HepG2 (cell line): ENCODE data around the gene SLC12A5. TPM values are rescaled to one million over a fixed set of nuclear protein-coding genes. Genes with fewer than 3 reads are reported as not detected.

Experiments used
- ADNP ChIP-seq: sonication (generic); formaldehyde crosslinking; IDR thresholded peaks from 2 replicates; pipeline ENCODE4 v1.4.0; 2020; ENCODE audit warnings: missing genetic modification reagents
- ARNT ChIP-seq: fragments of 450-650 bp; IDR thresholded peaks from 2 replicates; pipeline ENCODE4 v1.6.1; 2017
- FOSL2 ChIP-seq: sonication (generic); formaldehyde crosslinking; IDR thresholded peaks from 2 replicates; pipeline ENCODE4 v1.4.0; 2020; ENCODE audit warnings: missing genetic modification reagents
- FOXM1 ChIP-seq: sonication (generic); formaldehyde crosslinking; IDR thresholded peaks from 2 replicates; pipeline ENCODE4 v1.5.0; 2020; ENCODE audit warnings: missing genetic modification reagents
- HCFC1 ChIP-seq: fragments of 150-350 bp; IDR thresholded peaks from 2 replicates; pipeline ENCODE4 v1.6.1; 2014; ENCODE audit warnings: low read depth, low read length
- KMT2B ChIP-seq: IDR thresholded peaks from 2 replicates; pipeline ENCODE4 v1.6.1; 2016; ENCODE audit warnings: missing genetic modification reagents, missing compliant biosample characterization
- MXD1 ChIP-seq: sonication (generic); formaldehyde crosslinking; IDR thresholded peaks from 2 replicates; pipeline ENCODE4 v1.4.0; 2020; ENCODE audit warnings: mild to moderate bottlenecking, missing genetic modification reagents
- SMYD3 ChIP-seq: sonication (generic); formaldehyde crosslinking; IDR thresholded peaks from 2 replicates; pipeline ENCODE4 v1.8.1; 2023; ENCODE audit warnings: mild to moderate bottlenecking, missing genetic modification reagents
- SP5 ChIP-seq: IDR thresholded peaks from 2 replicates; pipeline ENCODE4 v1.6.1; 2016; ENCODE audit warnings: low read depth, borderline replicate concordance
- TEF ChIP-seq: sonication (generic); formaldehyde crosslinking; IDR thresholded peaks from 2 replicates; pipeline ENCODE4 v1.5.0; 2020; ENCODE audit warnings: missing genetic modification reagents
- THAP7 ChIP-seq: sonication (generic); formaldehyde crosslinking; IDR thresholded peaks from 2 replicates; pipeline ENCODE4 v1.8.1; 2023; ENCODE audit warnings: mild to moderate bottlenecking, missing genetic modification reagents
- ZKSCAN8 ChIP-seq: IDR thresholded peaks from 2 replicates; pipeline ENCODE4 v1.6.1; 2016; ENCODE audit warnings: borderline replicate concordance, missing genetic modification reagents, missing compliant biosample characterization
- ZNF224 ChIP-seq: sonication (generic); formaldehyde crosslinking; IDR thresholded peaks from 2 replicates; pipeline ENCODE4 v1.5.0; 2020; ENCODE audit warnings: mild to moderate bottlenecking, missing genetic modification reagents
- ZNF333 ChIP-seq: sonication (generic); formaldehyde crosslinking; IDR thresholded peaks from 2 replicates; pipeline ENCODE4 v1.4.0; 2020; ENCODE audit warnings: mild to moderate bottlenecking, missing genetic modification reagents, borderline replicate concordance
- ZNF337 ChIP-seq: sonication (generic); formaldehyde crosslinking; IDR thresholded peaks from 2 replicates; pipeline ENCODE4 v1.5.1; 2020; ENCODE audit warnings: missing genetic modification reagents, low read depth, mild to moderate bottlenecking, borderline replicate concordance
- ZNF546 ChIP-seq: sonication (generic); formaldehyde crosslinking; conservative IDR thresholded peaks from 2 replicates; pipeline ENCODE4 v1.8.1; 2023; ENCODE audit warnings: mild to moderate bottlenecking, missing genetic modification reagents
- ZSCAN31 ChIP-seq: sonication (generic); formaldehyde crosslinking; IDR thresholded peaks from 2 replicates; pipeline ENCODE4 v1.5.0; 2020; ENCODE audit warnings: low read depth, mild to moderate bottlenecking, missing genetic modification reagents
- ZSCAN9 ChIP-seq: IDR thresholded peaks from 2 replicates; pipeline ENCODE4 v1.6.1; 2016; ENCODE audit warnings: borderline replicate concordance
- polyA plus RNA-seq, 8 experiments: library from polyadenylated mRNA; depleted of rRNA in 3 of 8; stranded (reverse) in 7 of 8; unstranded in 1 of 8; fragments of >200 nt; fragmentation: Illumina TruSeq in 4 of 8; extraction: Trizol in 4 of 8; gene quantifications; 2 replicates each; pipeline versions ENCODE4 v1.2.1 to v1.2.3, GENCODE V29; 2011 to 2016; ENCODE audit warnings: low read depth in 4 of 8, missing spikeins in 1 of 8, mixed read lengths in 1 of 8; ENCODE audit not compliant: insufficient read depth in 1 of 8
- total RNA-seq, 5 experiments: library from RNA; depleted of rRNA; stranded (reverse); fragments of >200 nt; fragmentation: Illumina TruSeq; extraction: Trizol; gene quantifications; 2 replicates each; pipeline ENCODE4 v1.2.3, GENCODE V29; 2016; ENCODE audit warnings: low read depth in 1 of 5
- TF ChIP-seq, protein P1 (sequence below): sonication (generic); formaldehyde crosslinking; IDR thresholded peaks from 2 replicates; pipeline ENCODE4 v1.4.0; 2020; ENCODE audit warnings: missing genetic modification reagents
- TF ChIP-seq, protein P2 (sequence below): sonication (generic); formaldehyde crosslinking; IDR thresholded peaks from 2 replicates; pipeline ENCODE4 v1.5.1; 2020; ENCODE audit warnings: missing genetic modification reagents, mild to moderate bottlenecking, borderline replicate concordance

The SLC12A5 gene
- total and polyA plus RNA-seq, 2 of the 13 experiments (the other 11 are each of a cell fraction or from before 2014, with no cell fraction given) = 4.3 to 5.4 TPM

GRCh38 chr20:46040902-46041535 lies 12.0 kb downstream of the SLC12A5 start (continued):
- no peak for TF ChIP-seq HCFC1
- peak; percentile 85 for TF ChIP-seq ZSCAN31 (CRISPR knock-in tag)
- TF ChIP-seq SMYD3 (CRISPR knock-in tag) = no peak; the same call in 1 of the 2 replicates
- TF ChIP-seq TEF = peak; percentile 97; the same call in 1 of the 2 replicates
- TF ChIP-seq THAP7 (CRISPR knock-in tag) = no peak
- TF ChIP-seq ZSCAN9 (CRISPR knock-in tag) = peak; percentile 99
- peak; percentile 70; the same call in 1 of the 2 replicates for TF ChIP-seq FOSL2
- peak; percentile 66 for TF ChIP-seq MXD1
- no peak for TF ChIP-seq ARNT
- TF ChIP-seq ZNF546 (CRISPR knock-in tag) = 0 out of 2 replicates have a peak, but pooled peaks have one; percentile 36
- 0 out of 2 replicates have a peak, but pooled peaks have one; percentile 66 for TF ChIP-seq ZKSCAN8 (CRISPR knock-in tag)
- TF ChIP-seq, protein P1, sequence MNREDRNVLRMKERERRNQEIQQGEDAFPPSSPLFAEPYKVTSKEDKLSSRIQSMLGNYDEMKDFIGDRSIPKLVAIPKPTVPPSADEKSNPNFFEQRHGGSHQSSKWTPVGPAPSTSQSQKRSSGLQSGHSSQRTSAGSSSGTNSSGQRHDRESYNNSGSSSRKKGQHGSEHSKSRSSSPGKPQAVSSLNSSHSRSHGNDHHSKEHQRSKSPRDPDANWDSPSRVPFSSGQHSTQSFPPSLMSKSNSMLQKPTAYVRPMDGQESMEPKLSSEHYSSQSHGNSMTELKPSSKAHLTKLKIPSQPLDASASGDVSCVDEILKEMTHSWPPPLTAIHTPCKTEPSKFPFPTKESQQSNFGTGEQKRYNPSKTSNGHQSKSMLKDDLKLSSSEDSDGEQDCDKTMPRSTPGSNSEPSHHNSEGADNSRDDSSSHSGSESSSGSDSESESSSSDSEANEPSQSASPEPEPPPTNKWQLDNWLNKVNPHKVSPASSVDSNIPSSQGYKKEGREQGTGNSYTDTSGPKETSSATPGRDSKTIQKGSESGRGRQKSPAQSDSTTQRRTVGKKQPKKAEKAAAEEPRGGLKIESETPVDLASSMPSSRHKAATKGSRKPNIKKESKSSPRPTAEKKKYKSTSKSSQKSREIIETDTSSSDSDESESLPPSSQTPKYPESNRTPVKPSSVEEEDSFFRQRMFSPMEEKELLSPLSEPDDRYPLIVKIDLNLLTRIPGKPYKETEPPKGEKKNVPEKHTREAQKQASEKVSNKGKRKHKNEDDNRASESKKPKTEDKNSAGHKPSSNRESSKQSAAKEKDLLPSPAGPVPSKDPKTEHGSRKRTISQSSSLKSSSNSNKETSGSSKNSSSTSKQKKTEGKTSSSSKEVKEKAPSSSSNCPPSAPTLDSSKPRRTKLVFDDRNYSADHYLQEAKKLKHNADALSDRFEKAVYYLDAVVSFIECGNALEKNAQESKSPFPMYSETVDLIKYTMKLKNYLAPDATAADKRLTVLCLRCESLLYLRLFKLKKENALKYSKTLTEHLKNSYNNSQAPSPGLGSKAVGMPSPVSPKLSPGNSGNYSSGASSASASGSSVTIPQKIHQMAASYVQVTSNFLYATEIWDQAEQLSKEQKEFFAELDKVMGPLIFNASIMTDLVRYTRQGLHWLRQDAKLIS (CRISPR knock-in tag) = no peak
- TF ChIP-seq, protein P2, sequence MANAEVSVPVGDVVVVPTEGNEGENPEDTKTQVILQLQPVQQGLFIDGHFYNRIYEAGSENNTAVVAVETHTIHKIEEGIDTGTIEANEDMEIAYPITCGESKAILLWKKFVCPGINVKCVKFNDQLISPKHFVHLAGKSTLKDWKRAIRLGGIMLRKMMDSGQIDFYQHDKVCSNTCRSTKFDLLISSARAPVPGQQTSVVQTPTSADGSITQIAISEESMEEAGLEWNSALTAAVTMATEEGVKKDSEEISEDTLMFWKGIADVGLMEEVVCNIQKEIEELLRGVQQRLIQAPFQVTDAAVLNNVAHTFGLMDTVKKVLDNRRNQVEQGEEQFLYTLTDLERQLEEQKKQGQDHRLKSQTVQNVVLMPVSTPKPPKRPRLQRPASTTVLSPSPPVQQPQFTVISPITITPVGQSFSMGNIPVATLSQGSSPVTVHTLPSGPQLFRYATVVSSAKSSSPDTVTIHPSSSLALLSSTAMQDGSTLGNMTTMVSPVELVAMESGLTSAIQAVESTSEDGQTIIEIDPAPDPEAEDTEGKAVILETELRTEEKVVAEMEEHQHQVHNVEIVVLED (CRISPR knock-in tag) = no peak
- TF ChIP-seq ADNP (CRISPR knock-in tag) = no peak
- TF ChIP-seq SP5 (CRISPR knock-in tag) = peak; percentile 61
- no peak for TF ChIP-seq ZNF337 (CRISPR knock-in tag)
- peak; percentile 80; the same call in 1 of the 2 replicates for TF ChIP-seq FOXM1 (CRISPR knock-in tag)
- peak; percentile 92 for TF ChIP-seq ZNF333 (CRISPR knock-in tag)
- peak; percentile 79 for TF ChIP-seq KMT2B (CRISPR knock-in tag)
- no peak for TF ChIP-seq ZNF224 (CRISPR knock-in tag)
